Choroid plexus epithelial cell (primary cell): ENCODE data around the gene SNRK.

Experiments used
- DNase-seq: peaks from one replicate; pipeline ENCODE4 v3.0.0-alpha.2; 2010; ENCODE audit warnings: low read depth
- H3K4me3 ChIP-seq: 2 replicates; pipeline ENCODE4 v1.5.1; 2011; ENCODE audit warnings: low read depth, mild to moderate bottlenecking, control low read depth, low read length, moderate library complexity
- CTCF ChIP-seq: conservative IDR thresholded peaks from 2 replicates; pipeline ENCODE4 v1.5.1; 2011; ENCODE audit warnings: low read depth, mild to moderate bottlenecking, control low read depth, inconsistent platforms, low read length, moderate library complexity

SNRK gene

GRCh38 chr3:43343185-43343584 lies 56.8 kb downstream of the SNRK start:
- no peak for DNase-seq
- no peak for TF ChIP-seq CTCF
- no peak overlapping the region for H3K4me3 ChIP-seq

- H3K4me3 ChIP-seq = no peak overlapping the region
- DNase-seq = no peak
- TF ChIP-seq CTCF = no peak
Observed at GRCh38 chr3:43343815-43344214, 57.5 kb downstream of the SNRK start.

- no peak overlapping the region for H3K4me3 ChIP-seq
- no peak for TF ChIP-seq CTCF
- DNase-seq = no peak
Observed at GRCh38 chr3:43344520-43344919, 58.2 kb downstream of the SNRK start.

- H3K4me3 ChIP-seq = no peak overlapping the region
- TF ChIP-seq CTCF = no peak
- no peak for DNase-seq
Observed at GRCh38 chr3:43345246-43345645, 58.9 kb downstream of the SNRK start.

- no peak for TF ChIP-seq CTCF
- no peak overlapping the region for H3K4me3 ChIP-seq
- DNase-seq = peak; percentile 68
Observed at GRCh38 chr3:43345877-43346276, 59.5 kb downstream of the SNRK start.

GRCh38 chr3:43346978-43347749 lies 60.8 kb downstream of the SNRK start:
- H3K4me3 ChIP-seq = no peak overlapping the region
- TF ChIP-seq CTCF = no peak
- DNase-seq = peak; percentile 79

GRCh38 chr3:43347774-43348173 lies 61.4 kb downstream of the SNRK start:
- DNase-seq = no peak
- no peak overlapping the region for H3K4me3 ChIP-seq
- TF ChIP-seq CTCF = no peak
